GM12873 (cell line): Measurements from ENCODE around the gene CCM2.

ENCODE experiments used
- TF ChIP-seq, protein P1 (sequence below): IDR thresholded peaks from 2 replicates; pipeline ENCODE4 v1.5.1; 2012; ENCODE audit warnings: low read depth, mild to moderate bottlenecking, moderate library complexity, low read length, control low read depth; ENCODE audit not compliant: insufficient read depth; ENCODE audit errors: missing control alignments

CCM2 gene

DNA sequence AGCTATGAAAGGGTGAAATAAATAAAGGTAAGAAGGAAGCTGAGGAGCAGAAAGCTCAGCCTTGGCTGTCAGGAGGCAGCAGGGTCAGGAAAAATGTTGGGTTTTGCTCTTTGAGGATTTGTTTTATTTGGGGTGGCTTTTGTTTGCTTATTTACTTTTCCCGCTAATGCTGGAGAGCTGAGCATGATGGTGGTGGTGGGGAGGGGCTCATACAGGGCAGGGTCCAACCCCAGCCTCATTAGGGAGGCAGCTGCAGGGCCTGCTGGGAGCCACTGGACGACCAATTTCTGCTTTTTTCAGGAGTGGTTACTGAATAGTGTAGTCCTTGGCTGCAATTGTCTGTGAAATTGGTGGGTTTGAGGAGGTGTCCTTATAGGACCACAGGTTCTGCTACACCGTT lies 36.3 kb downstream of the CCM2 start:
- TF ChIP-seq, protein P1, sequence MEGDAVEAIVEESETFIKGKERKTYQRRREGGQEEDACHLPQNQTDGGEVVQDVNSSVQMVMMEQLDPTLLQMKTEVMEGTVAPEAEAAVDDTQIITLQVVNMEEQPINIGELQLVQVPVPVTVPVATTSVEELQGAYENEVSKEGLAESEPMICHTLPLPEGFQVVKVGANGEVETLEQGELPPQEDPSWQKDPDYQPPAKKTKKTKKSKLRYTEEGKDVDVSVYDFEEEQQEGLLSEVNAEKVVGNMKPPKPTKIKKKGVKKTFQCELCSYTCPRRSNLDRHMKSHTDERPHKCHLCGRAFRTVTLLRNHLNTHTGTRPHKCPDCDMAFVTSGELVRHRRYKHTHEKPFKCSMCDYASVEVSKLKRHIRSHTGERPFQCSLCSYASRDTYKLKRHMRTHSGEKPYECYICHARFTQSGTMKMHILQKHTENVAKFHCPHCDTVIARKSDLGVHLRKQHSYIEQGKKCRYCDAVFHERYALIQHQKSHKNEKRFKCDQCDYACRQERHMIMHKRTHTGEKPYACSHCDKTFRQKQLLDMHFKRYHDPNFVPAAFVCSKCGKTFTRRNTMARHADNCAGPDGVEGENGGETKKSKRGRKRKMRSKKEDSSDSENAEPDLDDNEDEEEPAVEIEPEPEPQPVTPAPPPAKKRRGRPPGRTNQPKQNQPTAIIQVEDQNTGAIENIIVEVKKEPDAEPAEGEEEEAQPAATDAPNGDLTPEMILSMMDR = no peak

DNA sequence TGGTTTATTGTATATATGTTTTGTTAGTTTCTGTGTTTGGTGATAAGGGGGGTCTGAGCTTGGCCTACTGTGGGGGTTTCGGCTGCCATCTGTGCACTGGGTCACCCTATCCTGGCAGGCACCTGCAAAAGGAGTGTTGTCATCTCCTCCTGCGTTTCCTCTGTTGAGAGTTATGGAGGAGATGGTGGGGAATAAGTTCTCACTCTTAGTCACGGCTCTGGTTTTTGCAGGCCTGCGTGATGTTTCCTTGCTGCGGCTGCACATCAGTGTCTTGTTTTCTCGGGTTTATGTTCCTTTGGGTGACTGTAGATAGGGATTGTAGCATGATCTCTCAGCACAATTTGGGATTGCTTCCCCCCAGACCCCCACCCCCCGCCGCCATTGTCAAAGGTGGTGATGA lies 36.8 kb downstream of the CCM2 start:
- TF ChIP-seq, protein P1 = no peak

DNA sequence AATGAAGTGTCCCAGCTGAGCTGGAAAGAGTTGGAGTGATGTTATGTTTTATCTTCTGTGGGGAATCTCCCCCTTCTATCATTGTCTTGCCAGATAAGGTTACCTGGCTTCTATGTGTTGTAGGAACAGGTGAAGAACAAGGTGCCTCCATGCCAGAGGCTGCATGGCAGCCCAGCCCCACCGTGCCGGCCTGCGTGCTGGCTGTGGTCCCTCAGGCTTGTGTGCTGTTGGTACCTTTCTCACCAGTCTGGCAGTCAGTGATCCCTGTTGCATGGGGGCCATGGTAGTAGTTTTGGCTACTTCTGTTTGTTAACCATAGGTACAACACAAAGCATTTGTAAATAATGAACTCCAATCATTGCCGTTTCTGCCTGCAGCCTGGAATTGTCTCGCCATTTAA lies 37.9 kb downstream of the CCM2 start:
- TF ChIP-seq, protein P1 = no peak

DNA sequence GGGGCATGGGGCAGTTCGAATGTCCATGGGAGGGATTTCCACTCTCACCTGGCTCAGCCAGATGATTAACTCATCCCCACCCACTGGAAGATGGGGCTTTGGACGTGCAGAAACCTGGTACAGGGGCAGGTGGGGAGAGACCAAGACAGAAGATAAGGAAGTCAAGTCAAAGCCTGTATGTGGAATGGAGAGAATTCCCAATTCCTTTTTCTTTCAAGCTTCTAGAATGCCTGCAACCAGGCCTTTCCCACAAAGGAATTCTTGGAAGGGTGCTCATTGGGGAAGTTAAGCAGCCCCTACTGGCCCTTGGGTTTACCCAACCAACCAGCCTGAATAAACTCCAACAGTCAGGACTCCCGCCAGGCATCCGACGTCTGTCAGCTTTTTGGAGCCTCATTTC lies 39.1 kb downstream of the CCM2 start:
- TF ChIP-seq, protein P1 = no peak

DNA sequence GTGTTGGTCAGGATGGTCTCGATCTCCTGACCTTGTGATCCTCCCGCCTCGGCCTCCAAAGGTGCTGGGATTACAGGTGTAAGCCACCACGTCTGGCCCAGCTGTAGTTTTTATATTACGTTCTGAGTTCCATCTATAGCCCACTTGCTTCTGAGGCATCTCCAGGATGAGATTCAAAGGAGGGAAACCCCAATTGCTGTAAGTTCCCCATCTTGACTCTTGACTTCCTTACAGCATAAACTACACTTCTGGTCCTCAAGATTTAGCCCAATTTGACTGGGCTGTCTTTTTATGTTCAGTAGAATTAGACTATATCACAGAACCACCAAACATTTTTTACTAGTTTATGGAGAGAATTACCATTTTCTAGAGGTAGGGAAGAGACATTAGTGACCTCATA lies 44.3 kb downstream of the CCM2 start:
- TF ChIP-seq, protein P1 = no peak

DNA sequence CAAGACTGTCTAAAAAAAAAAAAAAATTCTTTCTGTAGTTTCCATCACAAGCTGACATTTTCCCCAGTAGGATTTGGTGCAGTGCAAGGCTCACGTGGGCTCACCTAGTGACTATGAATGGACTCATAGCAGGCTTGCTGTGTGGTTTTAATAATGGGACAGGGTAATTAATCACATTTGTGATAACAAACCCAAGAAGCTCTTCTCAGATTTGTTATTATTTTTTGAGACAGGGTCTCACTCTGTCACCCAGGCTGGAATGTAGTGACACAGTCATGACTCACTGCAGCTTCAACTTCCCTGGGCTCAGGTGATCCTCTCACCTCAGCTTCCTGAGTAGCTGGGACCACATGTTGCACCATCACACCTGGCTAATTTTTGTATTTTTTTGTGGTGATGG lies 48.7 kb downstream of the CCM2 start:
- TF ChIP-seq, protein P1 = no peak

DNA sequence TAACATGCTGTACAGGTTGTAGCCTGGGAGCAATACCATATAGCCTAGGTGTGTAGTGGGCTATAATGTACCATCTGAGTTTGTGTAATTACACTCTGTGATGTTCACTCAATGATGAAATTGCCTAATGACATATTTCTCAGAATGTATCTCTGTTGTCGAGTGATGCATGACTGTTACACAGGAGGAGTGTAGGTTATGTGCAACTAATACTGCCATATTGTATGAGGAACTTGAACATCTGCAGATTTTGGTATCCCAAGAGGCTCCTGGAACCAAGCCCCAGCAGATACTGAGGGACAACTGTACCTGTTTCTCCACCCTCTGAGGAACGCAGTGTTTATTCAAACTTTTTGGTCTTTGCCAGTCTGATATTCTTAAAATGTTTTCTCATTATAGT lies 50.2 kb downstream of the CCM2 start:
- TF ChIP-seq, protein P1 = no peak
